Left lobe of liver (tissue), 2 donors: ENCODE measurements around the gene CLINT1. TPM values are rescaled to one million over a fixed set of nuclear protein-coding genes. Genes with fewer than 3 reads are reported as not detected.

Experiments used
- ATAC-seq: fragments of 200-7000 bp; cut with Tn5 transposase; one replicate; pipeline ENCODE4 v1.9.1; 2020; ENCODE audit warnings: mild to moderate bottlenecking, moderate library complexity
- DNase-seq: peaks from one replicate; pipeline ENCODE4 v3.0.0-alpha.2; 2020; ENCODE audit warnings: low spot score
- total RNA-seq: library from RNA; stranded (reverse); gene quantifications from one replicate; pipeline ENCODE4 v1.2.1, GENCODE V29; 2021
- donor health status: DM: no; HTN: no; CAD: no; lungs with moderate emphysema.
- donor health status: DM: no; HTN: yes; CAD: no.

The CLINT1 gene
- total RNA-seq, 1 donor from 2014 or later, result 45.6 TPM

DNA sequence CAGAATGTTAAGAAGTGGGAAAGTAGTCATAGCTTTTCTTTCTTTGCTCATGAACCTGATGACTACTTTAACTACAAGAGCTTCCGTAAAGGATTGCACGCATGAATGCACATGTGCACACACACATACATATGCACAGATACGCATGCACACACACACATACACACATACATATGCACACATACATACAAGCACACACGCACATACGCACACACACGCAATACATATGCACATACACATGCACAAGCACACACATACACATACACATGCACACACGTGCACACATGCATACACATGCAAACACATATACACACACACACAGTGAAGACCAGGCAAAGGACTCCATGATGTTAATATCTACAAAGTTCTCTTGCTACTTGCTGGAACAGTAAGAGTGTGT is 92.5 kb downstream of the CLINT1 start:
- ATAC-seq (no peak), DNase-seq (no peak)

DNA sequence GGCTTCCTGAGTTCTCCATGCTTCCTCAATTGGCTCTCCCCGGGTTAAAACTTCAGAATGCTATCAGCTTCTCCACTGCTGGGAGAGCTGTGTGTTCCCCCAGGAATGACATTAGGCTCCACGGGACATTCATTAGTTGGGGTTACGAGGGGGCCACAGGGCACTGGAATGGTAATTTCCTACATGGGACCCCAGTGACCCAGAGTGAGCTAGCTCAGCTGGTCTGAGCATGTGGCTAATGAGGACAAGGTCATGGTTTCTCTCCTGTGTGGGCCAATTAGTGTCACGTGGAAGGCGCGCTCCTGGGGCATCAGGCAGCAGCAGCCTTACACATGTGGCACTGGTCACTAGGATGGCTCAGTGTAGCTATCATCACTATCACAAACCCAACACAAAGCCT is 94.4 kb downstream of the CLINT1 start:
- no peak for DNase-seq
- ATAC-seq, result no peak

DNA sequence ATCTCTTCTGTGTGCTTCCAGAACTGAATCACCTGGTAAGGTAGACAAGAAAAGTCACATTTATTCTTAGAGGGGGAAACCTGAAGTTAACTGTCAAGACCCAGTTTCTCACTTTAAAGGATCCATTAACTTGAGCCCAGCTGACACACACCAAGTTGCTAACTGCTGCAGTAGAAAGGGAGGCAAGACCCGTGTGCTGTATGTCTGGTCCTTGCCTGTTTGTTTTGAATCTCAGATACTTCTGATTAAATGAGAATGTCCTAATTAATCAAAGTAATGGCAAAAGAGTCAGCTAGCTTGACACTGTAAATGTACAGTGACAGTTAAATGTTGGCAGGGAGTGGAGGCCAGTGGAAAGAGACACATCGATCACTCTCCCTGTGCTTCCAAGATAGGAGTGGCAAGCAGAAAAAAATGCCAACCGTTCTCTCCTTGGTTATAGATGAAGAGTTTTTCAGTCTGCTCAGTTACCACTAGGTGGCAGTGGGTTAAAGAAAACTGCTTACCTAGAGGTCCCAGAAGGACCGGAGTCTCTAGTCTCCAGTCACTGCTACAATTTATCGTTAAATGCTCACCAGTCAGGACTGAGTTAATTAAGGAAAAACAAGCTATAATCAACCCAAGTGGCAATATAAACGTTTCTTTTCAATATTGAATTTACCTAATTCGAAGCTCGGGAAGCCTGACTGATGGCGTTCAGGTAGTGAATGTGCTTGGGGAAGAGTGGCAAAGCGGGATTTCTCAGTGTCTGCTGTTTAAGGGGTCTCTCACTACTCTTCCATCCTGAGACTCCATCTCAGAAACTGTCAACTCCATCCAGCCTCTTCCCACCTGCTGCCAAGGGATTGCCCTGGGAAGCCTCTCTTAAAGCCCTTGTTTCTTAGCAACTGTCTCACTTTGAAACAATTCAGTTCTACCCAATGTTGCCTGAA is 97.0 kb downstream of the CLINT1 start:
- DNase-seq (no peak), ATAC-seq (peak; percentile 99)

DNA sequence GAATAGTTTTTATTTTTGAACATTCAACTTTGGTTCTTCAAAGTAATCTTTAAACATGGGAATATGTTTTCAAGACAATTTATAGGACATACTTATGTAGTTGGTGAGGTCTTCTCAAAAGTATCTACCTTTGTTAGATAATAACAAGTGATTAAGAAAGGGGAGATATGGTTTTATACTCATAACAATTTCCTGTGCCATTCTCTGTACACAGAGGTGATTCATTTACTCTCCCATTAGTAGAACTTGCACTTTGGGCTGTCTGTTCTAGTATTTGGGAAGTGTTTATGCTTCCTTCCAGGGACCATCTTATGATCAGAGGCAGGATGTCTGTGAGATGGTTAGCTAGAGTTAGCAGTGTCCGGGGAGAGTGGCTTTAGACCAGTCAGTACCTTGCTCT is 100.2 kb downstream of the CLINT1 start:
- DNase-seq, result no peak

DNA sequence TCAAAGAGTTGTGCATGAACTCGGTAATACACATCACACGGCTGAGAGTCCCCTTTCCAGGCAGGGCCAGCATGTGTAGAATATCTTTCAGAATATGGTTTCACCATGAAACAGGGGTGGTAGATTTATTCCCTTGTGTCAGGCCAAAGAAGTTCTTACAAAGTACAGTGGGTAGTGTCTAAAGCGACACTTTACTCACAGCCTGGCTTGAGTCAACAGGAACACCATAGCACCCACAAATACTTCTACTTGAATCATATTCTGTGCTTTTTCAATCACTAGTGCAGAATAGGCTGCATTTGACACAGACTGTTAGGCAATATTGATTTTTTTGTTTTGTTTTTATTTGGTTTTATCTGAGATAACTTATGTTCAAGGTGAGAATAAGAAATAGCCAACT is 102.8 kb downstream of the CLINT1 start:
- no peak for DNase-seq
- ATAC-seq, result no peak

More for the DNA sequence above, 100.2 kb downstream of the CLINT1 start:
- ATAC-seq, result no peak

DNA sequence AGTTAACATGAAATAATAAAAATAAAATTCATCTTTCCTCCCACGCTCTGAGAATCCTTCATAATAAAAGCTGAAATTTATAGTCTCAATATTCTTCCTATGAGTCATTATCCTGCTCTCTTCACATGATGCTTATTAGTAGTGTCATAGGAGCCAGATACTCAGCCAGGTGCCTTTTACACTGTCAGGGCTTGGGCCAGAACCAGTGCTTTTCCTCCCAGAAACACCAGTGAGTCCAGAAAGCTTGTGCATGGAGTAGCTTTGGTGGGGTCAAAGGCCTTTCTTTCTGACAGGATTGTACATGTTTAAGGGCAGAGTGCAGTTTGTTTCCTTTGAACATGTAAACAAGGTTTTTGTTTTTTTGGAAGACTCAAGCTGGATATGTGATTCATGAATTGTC is 108.6 kb downstream of the CLINT1 start:
- DNase-seq (no peak), ATAC-seq (peak; percentile 89)

DNA sequence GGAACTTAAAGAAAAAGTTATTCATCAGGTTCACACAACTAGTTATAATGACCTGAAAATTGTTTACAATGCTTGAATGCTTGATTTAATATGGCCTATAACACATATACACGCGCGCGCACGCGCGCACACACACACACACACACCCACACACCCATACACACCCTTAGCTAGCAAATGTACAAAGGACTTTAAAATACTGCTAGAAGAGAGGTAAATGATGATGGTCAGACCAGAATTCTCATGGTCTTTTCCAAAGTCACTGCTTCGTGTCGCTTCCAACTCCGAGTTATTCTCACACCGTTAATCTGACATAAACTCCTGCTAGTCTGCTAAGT is 109.5 kb downstream of the CLINT1 start:
- DNase-seq (no peak), ATAC-seq (no peak)

DNA sequence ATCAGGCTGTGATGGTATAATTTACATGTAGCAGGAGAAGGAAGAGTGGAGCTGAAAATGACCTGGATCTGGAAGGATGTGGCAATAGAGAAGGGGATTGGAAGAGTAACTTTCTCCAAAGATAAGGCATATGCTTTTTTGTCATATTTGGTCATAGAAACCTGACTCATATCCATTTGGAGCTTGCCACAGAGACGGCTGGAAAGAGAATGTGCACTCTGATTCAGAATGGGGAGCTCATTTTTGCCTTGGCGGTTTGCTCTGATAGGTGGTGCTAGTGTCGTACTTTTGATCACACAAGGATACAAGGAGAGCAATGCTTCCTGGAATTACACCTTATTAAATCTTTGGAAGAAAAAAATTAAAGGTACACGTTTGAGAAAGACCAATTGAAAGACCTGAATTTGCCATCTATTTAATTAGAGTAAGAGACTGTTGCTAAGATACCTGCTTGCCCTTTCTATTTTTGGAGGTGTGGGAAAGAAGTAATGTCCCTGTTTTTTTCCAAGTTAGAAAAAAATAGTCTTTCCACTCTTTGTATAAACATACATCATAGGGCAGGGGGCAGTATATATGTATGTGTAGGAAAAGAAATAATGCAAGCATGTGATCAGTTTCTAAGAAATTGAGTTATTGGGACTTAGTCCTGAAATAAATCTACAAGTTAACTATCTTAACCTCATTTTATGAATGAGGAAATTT is 110.0 kb downstream of the CLINT1 start:
- ATAC-seq, result no peak
- DNase-seq, result no peak

DNA sequence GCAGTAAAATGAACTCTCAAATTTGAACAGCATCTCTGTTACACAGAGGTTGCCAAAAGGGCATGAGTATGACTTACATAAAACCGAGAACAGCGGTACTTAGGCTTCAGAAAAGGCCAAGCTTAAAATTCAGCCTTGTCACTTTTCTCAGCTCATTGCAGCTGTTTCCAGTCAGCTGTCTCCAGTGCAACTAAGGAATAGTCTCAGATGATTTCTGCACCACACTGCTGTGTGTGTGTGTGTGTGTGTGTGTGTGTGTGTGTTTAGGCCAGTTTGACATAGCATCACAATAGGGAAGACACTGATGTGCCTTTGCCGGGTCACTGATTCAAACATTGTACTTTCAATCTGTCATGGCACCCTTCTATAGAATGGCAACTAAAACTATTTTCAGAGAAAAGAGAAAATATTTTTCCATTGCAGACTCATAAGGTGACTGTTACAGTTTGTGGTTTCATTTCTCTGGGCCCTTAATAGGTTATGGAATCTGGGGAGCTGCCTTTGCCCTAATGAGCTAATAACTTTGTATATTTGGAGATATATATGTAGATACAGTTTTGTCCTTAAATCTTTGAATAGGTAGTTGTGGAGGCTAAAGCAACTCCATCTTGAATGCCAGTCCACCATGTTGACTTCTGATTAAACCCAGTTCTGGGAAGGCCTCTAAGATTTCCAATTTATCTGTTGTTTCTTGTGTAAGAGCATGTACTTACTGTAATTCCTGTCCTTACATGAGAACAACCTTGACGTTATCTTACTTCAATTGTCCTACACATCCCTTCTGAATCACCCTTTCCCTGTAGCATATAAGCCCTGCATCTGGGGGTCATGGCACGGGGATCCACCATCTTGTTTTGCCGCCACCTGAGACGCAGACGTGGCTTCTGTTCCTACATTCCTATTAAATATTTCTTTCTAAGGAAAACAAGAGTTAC is 110.9 kb downstream of the CLINT1 start:
- ATAC-seq, result no peak
- no peak for DNase-seq

DNA sequence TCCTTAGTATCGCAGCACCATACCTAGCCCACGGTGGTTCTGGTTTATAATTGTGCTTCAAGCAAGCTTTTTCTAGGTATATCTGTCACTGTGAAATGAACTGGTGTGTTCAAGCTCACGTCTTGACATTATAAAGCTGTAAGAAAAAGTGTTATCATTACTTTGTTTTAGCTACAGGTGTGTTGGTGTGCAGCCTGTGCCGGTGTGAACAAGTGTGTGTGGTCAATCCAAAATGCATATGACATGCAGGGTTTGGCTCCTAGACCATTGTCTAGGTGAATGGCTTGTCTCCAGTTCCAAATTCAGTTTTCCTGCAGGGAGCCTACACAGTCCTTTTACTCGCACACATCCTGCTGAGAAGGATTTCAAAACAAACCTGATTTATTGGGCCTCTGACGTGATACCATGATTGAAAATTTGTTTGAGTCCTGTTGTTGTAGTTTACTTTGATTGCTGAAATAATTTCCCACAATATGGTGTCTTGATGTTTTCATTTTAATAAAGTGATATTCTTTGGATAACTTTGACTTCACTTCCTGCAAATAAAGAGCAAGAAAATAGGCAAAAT is 111.7 kb downstream of the CLINT1 start:
- no peak for ATAC-seq
- DNase-seq, result no peak

DNA sequence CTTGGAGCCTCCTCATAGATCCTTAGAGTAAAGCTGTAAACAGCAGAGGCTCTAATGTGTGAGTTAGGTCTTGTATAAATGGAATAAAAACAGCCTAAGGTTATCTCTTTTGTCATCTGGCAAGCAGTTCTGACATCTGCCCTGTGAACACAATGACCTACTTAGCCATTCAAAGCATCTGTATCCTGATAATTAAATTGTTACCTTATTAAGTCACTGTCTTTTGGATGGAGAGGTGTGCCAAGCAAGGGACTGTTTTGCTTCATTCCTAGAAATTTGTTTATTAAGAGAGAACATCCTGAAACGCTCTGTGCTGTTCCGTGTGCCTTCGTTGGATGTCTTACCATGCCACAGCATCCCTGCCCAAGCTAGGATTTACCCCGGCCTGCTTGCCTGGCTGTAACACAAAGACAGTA is 113.9 kb downstream of the CLINT1 start:
- no peak for DNase-seq
- ATAC-seq, result no peak

DNA sequence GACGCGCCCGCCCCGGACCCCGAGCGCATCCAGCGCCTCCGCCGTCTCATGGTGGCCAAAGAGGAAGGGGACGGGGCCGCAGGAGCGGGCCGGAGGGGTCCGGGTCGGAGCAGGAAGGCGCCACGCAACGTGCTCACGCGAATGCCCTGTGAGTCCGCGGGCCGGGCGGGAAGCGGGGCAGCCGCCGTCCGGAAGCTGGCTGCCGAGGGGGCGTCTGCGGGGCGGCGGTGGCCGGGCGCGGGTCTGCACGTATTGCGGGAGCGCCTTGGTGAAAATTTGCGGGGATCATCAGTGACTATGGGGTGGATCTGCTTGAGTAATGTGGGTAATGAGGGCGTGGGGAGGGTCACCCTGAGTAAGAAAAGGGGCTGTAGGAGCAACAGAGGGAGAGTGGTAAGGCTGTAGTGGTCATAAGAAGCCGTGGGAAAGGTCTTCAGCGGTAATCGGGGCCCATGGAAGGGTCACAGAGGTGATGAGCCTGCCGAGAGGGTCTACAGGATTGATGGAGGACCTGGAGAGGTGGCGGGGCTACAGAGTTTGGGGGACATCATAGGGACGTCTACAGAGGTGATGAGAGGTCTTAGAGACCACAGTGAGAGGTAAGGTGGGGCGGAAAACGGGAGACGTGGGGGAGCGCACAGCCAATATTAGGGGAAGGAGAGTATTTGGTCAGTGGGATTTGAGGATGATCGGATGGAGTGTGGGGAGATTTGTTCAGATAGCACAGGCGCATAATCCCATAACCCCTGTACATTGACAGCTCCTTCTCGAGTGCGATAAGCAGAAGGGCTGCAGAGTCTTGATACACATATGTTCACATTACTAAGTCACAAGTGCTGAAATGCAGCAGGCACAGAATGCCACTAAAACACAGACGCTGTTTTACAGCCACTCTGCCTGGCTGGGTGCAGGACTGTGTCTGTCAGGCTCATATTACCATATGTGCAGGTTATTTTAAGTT is 114.6 kb downstream of the CLINT1 start:
- ATAC-seq, result no peak

DNA sequence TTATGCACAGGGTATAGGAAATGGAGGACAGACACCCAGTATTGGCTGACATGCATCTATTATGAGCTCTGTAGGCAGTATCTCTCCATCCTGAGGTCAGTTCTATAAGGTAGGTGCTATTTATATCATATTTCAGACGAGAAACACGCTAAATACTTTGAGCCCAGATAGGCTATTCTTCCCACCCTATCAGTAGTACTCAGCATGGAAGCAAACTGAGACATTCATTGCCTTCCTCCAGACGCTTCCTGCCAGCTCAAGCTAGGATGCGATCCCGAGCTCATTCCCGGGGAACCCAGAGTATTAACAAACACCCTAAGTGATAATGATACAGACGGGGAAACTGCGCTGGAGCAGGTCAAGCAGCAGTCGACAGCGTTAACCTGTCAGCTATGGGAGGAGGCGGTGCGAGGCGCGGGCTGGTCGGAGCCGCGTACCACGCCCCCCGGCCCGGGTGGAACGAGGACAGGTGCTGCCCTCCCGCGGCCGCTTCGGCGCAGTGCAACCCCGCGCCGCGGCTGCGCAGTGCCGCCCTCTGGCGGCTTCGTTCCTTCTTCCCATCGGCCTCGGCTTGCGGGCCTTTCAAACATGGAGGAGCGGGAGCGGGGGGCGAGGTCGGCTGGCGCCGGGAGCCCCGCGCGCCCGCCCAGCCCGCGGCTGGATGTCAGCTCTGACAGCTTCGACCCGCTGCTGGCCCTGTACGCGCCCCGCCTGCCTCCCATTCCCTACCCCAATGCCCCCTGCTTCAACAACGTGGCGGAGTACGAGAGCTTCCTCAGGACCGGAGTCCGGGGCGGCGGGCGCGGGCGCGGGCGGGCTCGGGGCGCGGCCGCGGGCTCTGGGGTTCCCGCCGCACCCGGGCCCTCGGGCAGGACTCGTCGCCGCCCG is 115.5 kb downstream of the CLINT1 start, which contains the start of gene LSM11:
LSM11 (plus strand) TSS at position 550 of the 888 bp plus-strand sequence; CDS start at position 589, 39 bp downstream.
- DNase-seq, result peak; percentile 91
- ATAC-seq, result peak; percentile 98

More for the DNA sequence above, 114.6 kb downstream of the CLINT1 start:
- peak; percentile 54 for DNase-seq

DNA sequence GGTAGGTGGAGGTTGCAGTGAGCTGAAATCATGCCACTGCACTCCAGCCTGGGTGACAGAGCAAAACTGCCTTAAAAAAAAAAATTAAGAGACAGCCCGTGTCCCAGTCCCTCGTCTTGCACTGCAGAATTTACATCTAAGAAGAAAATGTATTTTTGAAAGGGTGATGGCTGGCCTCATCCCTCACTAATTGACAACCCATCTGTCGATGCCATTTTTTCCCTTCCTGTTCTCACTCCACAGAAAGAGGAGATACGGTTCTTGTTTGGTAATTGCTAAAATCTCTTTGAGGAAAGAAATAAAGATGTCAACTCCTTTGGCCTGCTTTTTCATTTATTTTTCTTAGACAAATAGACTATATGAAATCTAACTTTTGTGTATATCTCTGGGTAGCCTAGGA is 117.8 kb downstream of the CLINT1 start:
- DNase-seq (no peak), ATAC-seq (no peak)

DNA sequence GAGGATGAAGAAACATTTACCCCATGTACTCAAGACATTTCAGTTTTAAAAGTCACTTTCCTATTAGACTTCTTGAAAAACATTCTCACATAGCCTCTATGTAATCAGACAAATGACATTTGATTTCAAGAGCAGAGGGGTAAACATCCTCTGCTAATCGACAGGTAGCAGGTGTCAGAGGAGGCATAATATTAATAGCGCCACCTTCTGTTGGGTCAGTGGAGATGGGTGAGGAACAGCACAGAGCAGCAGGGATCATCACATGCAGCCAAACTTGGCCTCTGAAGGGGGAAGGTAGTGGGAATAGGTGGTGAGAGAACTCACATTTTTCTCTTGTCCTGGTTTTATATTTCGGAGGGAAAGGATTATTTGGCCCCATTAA is 118.7 kb downstream of the CLINT1 start:
- DNase-seq (no peak), ATAC-seq (peak; percentile 19)

DNA sequence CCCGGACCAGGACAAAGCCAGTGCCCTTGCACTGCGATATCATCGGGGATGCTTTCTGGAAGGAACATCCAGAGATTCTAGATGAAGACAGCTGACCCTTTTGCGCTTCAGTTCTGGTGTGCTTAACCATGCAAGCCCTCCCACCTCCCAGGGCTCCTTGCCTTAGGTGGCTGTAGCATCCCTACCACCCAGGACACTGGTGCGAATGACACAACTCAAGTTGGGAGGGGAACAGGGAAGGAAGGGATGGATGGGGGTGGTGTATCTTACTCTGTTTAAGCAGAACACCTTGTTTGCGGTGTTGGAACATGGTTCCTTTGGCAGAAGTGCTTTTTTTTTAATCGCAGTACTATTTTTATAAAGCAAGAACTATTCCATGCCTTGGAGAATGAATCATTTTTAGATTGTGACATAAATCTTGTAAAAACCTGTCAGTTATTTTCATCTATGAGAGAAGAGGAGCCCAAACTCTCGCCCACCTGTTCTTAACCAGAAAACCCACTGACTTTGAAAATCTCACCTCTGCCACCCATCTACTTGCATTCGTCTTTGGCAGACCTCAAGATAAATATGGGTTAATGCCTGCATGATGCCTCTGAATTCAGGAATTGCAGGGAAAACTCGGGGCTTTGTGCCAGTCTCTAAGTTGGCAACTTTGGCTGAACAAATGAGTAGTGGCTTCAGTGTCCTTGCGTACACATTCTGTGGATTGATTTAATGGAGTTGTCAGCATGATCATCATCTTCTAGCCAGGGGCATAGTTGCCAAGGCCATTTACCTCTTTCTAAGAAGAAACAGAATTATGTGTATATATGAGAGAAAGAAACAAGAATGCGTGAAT is 119.3 kb downstream of the CLINT1 start:
- ATAC-seq (no peak), DNase-seq (no peak)

DNA sequence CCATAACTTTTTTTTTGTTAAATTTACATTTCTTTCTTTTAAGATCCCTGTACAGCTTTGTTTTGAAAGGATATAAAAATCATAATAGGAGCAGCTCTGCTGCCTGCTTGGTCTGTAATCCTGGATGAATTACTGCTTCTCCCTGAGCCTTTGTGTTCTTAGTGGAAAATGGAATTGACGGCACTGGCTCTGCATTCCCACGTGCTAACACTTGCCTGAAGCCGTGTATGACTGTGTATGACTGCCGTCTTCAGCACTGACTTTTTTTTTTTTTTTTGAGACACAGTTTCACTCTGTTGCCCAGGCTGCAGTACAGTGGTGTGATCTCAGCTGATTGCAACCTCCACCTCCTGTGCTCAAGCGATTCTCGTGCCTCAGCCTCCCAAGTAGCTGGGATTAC is 123.0 kb downstream of the CLINT1 start:
- ATAC-seq (no peak), DNase-seq (no peak)
